KMS-11 (cell line): Measurements from ENCODE around the gene TIMM21.

Experiments used
- H2AFZ ChIP-seq: fragments of 200-600 bp; sonication (generic); 2 replicates; pipeline ENCODE4 v1.6.1; 2016; ENCODE audit warnings: antibody characterized with exemption, mixed run types, low read depth
- H3K27ac ChIP-seq: fragments of 200-600 bp; sonication (generic); 2 replicates; pipeline ENCODE4 v1.6.1; 2016; ENCODE audit warnings: mild to moderate bottlenecking, mixed run types
- H3K27me3 ChIP-seq: fragments of 200-600 bp; sonication (generic); 2 replicates; pipeline ENCODE4 v1.6.1; 2017; ENCODE audit warnings: mild to moderate bottlenecking, low read depth, mixed run types, moderate library complexity; ENCODE audit not compliant: insufficient read depth
- H3K36me3 ChIP-seq: fragments of 200-600 bp; sonication (generic); 2 replicates; pipeline ENCODE4 v1.6.1; 2017; ENCODE audit warnings: mild to moderate bottlenecking, mixed run types; ENCODE audit not compliant: insufficient read depth
- H3K4me1 ChIP-seq: fragments of 200-600 bp; sonication (generic); 2 replicates; pipeline ENCODE4 v1.6.1; 2016; ENCODE audit warnings: mild to moderate bottlenecking, low read depth, mixed run types; ENCODE audit not compliant: poor library complexity, severe bottlenecking
- H3K4me2 ChIP-seq: fragments of 200-600 bp; sonication (generic); 2 replicates; pipeline ENCODE4 v1.7.0; 2016; ENCODE audit warnings: mild to moderate bottlenecking, mixed run types
- H3K4me3 ChIP-seq: fragments of 200-600 bp; sonication (generic); IDR thresholded peaks from 2 replicates; pipeline ENCODE4 v1.6.1; 2017; ENCODE audit warnings: low read depth, low read length, mixed read lengths; ENCODE audit not compliant: insufficient read depth
- H3K79me2 ChIP-seq: fragments of 200-600 bp; sonication (generic); 2 replicates; pipeline ENCODE4 v1.6.1; 2016; ENCODE audit warnings: low read depth, mixed run types; ENCODE audit not compliant: insufficient read depth
- H3K9ac ChIP-seq: fragments of 200-600 bp; sonication (generic); 2 replicates; pipeline ENCODE4 v1.6.1; 2016; ENCODE audit warnings: mild to moderate bottlenecking, mixed run types
- H4K20me1 ChIP-seq: fragments of 200-600 bp; sonication (generic); 2 replicates; pipeline ENCODE4 v1.6.1; 2016; ENCODE audit warnings: mild to moderate bottlenecking, mixed run types; ENCODE audit not compliant: insufficient read depth
- TF ChIP-seq, protein P1 (sequence below): fragments of 200-600 bp; sonication (generic); conservative IDR thresholded peaks from 2 replicates; pipeline ENCODE4 v1.6.1; 2017; ENCODE audit warnings: low read depth, mild to moderate bottlenecking, antibody characterized with exemption, low read length, moderate library complexity, mixed read lengths

TIMM21 gene

DNA sequence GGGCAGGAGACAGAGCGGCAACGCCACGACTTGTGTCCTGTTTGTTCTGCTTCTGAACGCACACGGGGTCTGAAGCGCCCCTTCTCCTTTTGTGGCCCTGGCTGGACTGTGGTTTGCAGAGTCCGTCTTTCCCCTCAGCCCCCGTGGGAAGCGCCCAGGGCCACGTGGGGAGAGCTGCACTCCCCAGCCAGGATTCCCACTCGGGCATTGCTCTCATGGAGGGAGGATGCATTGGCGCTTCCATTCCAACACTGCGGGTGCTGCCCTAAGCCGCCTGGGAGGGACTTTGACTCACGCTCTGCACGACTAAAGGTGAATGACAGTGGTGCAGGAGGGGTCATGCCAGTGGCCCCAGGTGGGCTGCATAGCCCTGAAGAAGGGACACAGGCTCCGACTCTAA lies 52.5 kb downstream of the TIMM21 start:
- Histone ChIP-seq H3K36me3 (no peaks in the 10 kb centered on the region), H4K20me1 (no peaks in the 10 kb centered on the region), H2AFZ (no peak overlapping the region), H3K79me2 (no peaks in the 10 kb centered on the region), H3K9ac (no peak overlapping the region), H3K27ac (no peak overlapping the region), H3K4me2 (no peak overlapping the region), H3K27me3 (no peaks in the 10 kb centered on the region), H3K4me3 (no peak overlapping the region), H3K4me1 (peaks cover 3% of the 10 kb centered on the region)
- TF ChIP-seq, protein P1, sequence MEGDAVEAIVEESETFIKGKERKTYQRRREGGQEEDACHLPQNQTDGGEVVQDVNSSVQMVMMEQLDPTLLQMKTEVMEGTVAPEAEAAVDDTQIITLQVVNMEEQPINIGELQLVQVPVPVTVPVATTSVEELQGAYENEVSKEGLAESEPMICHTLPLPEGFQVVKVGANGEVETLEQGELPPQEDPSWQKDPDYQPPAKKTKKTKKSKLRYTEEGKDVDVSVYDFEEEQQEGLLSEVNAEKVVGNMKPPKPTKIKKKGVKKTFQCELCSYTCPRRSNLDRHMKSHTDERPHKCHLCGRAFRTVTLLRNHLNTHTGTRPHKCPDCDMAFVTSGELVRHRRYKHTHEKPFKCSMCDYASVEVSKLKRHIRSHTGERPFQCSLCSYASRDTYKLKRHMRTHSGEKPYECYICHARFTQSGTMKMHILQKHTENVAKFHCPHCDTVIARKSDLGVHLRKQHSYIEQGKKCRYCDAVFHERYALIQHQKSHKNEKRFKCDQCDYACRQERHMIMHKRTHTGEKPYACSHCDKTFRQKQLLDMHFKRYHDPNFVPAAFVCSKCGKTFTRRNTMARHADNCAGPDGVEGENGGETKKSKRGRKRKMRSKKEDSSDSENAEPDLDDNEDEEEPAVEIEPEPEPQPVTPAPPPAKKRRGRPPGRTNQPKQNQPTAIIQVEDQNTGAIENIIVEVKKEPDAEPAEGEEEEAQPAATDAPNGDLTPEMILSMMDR: no peak

DNA sequence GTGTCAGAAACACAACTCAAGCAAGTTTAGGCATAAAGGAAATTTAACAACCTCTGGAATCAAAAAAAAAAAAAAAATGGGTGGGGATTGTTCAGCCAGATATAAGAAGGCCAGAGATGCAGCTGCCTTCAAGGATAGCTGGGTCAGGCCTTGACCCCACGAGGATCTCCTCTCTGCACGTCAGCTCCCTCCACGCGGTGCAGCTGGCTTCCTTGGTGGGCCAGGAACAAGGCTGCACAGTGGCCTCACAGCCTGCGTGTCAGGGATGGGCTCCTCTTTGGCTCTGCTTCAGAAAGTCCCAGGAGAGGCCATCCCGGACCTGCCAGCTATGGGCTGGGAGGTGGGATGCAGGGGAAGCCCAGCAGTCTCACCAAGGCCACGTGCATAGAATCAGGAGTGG lies 55.5 kb downstream of the TIMM21 start:
- H3K27ac ChIP-seq: no peak overlapping the region
- H3K4me3 ChIP-seq: no peak overlapping the region
- H3K4me2 ChIP-seq: no peak overlapping the region
- no peaks in the 10 kb centered on the region for H4K20me1 ChIP-seq
- no peaks in the 10 kb centered on the region for H3K27me3 ChIP-seq
- no peak overlapping the region for H3K9ac ChIP-seq
- H3K4me1 ChIP-seq: no peaks in the 10 kb centered on the region
- TF ChIP-seq, protein P1: no peak
- no peaks in the 10 kb centered on the region for H3K36me3 ChIP-seq
- H2AFZ ChIP-seq: no peak overlapping the region
- H3K79me2 ChIP-seq: no peaks in the 10 kb centered on the region

DNA sequence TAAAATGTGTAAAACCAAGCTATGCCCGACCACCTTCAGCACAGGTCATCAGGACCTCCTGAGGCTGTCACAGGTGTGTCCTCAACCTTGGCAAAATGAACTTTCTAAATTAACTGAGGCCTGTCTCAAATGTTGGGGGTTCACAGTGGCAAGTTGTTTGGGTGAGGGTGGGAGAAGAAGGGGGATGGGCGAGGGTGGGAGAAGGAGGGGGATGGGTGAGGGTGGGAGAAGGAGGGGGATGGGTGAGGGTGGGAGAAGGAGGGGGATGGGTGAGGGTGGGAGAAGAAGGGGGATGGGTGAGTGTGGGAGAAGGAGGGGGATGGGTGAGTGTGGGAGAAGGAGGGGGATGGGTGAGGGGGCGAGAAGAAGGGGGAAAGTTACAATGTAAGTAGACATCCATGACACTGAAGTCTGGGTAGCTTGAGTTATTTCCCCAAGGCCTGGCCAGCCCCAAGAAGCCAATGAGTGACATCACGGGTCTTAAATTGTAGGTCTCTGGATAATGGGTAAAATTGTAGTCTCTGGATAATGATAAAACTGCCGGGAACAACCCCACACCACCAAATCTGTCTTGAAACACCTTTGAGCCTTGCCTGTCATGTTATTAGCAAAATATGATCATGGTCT lies 56.3 kb downstream of the TIMM21 start:
- H3K27ac ChIP-seq: no peak overlapping the region
- H3K4me1 ChIP-seq: no peaks in the 10 kb centered on the region
- no peaks in the 10 kb centered on the region for H4K20me1 ChIP-seq
- H3K79me2 ChIP-seq: no peaks in the 10 kb centered on the region
- H2AFZ ChIP-seq: no peak overlapping the region
- TF ChIP-seq, protein P1: no peak
- no peaks in the 10 kb centered on the region for H3K27me3 ChIP-seq
- no peak overlapping the region for H3K9ac ChIP-seq
- H3K4me2 ChIP-seq: no peak overlapping the region
- H3K36me3 ChIP-seq: no peaks in the 10 kb centered on the region
- H3K4me3 ChIP-seq: no peak overlapping the region
